WTC11 (cell line): ENCODE data around the gene KNL1. TPM values are rescaled to one million over a fixed set of nuclear protein-coding genes. Genes with fewer than 3 reads are reported as not detected.

Experiments
- ATAC-seq: fragments of 200-7000 bp; cut with Tn5 transposase; 2 replicates; pipeline ENCODE4 v1.10.0; 2021; ENCODE audit warnings: mild to moderate bottlenecking, moderate library complexity
- CTCF ChIA-PET: fragments of 300-600 bp; sonication (Branson Sonifier 250); formaldehyde crosslinking; loops from one replicate; lab custom pipeline; 2021; ENCODE audit warnings: antibody characterized with exemption; lab: Charles Lee
- POLR2A ChIA-PET: fragments of 350-600 bp; sonication (Branson Sonifier 250); formaldehyde crosslinking; loops from one replicate; lab custom pipeline; 2021; ENCODE audit warnings: antibody characterized with exemption; lab: Charles Lee
- DNase-seq: peaks from one replicate; pipeline ENCODE4 v3.0.0; 2021; ENCODE audit warnings: low spot score
- H3K27ac Mint-ChIP-seq: 2 replicates; pipeline ENCODE4 v1.8.0; 2021; ENCODE audit warnings: mixed read lengths
- H3K27me3 Mint-ChIP-seq: 2 replicates; pipeline ENCODE4 v1.8.0; 2021; ENCODE audit warnings: low read depth, mild to moderate bottlenecking, moderate library complexity, mixed read lengths
- H3K36me3 Mint-ChIP-seq: 2 replicates; pipeline ENCODE4 v1.8.0; 2021; ENCODE audit warnings: mixed read lengths
- H3K4me1 Mint-ChIP-seq: 2 replicates; pipeline ENCODE4 v1.8.0; 2022; ENCODE audit warnings: mixed read lengths
- H3K4me3 Mint-ChIP-seq: 2 replicates; pipeline ENCODE4 v1.8.0; 2021; ENCODE audit warnings: mild to moderate bottlenecking, moderate library complexity, mixed read lengths
- H3K9me3 Mint-ChIP-seq: 2 replicates; pipeline ENCODE4 v1.8.0; 2021; ENCODE audit warnings: mixed read lengths
- AR ChIP-seq: fragments of 250-450 bp; sonication (Bioruptor Pico); IDR thresholded peaks from 2 replicates; pipeline ENCODE4 v1.9.0; 2021; ENCODE audit warnings: mild to moderate bottlenecking
- ATF2 ChIP-seq: sonication (generic); formaldehyde crosslinking; IDR thresholded peaks from 2 replicates; pipeline ENCODE4 v1.8.1; 2022; ENCODE audit warnings: low read depth, missing genetic modification reagents, borderline replicate concordance
- E2F5 ChIP-seq: sonication (generic); formaldehyde crosslinking; IDR thresholded peaks from 2 replicates; pipeline ENCODE4 v1.8.1; 2022; ENCODE audit warnings: mild to moderate bottlenecking, moderate library complexity, missing genetic modification reagents
- FOXP1 ChIP-seq: sonication (generic); formaldehyde crosslinking; IDR thresholded peaks from 2 replicates; pipeline ENCODE4 v1.8.0; 2022; ENCODE audit warnings: missing genetic modification reagents, mild to moderate bottlenecking, moderate library complexity, borderline replicate concordance
- GTF2I ChIP-seq: fragments of 250-450 bp; sonication (Bioruptor Pico); conservative IDR thresholded peaks from 2 replicates; pipeline ENCODE4 v1.4.0; 2021; ENCODE audit warnings: mild to moderate bottlenecking
- HMGXB4 ChIP-seq: sonication (generic); formaldehyde crosslinking; IDR thresholded peaks from 2 replicates; pipeline ENCODE4 v1.8.1; 2023; ENCODE audit warnings: mild to moderate bottlenecking, moderate library complexity, missing genetic modification reagents
- MYBL2 ChIP-seq: sonication (generic); formaldehyde crosslinking; IDR thresholded peaks from 2 replicates; pipeline ENCODE4 v1.8.1; 2023; ENCODE audit warnings: mild to moderate bottlenecking, moderate library complexity, missing genetic modification reagents
- NR1H2 ChIP-seq: sonication (generic); formaldehyde crosslinking; IDR thresholded peaks from 2 replicates; pipeline ENCODE4 v1.9.0; 2021; ENCODE audit warnings: mild to moderate bottlenecking, moderate library complexity, missing genetic modification reagents
- RELA ChIP-seq: sonication (generic); formaldehyde crosslinking; IDR thresholded peaks from 2 replicates; pipeline ENCODE4 v1.8.1; 2022; ENCODE audit warnings: missing genetic modification reagents, mild to moderate bottlenecking, borderline replicate concordance
- SMAD4 ChIP-seq: sonication (generic); formaldehyde crosslinking; IDR thresholded peaks from 2 replicates; pipeline ENCODE4 v1.8.0; 2022; ENCODE audit warnings: mild to moderate bottlenecking, missing genetic modification reagents
- TEAD4 ChIP-seq: sonication (generic); formaldehyde crosslinking; IDR thresholded peaks from 2 replicates; pipeline ENCODE4 v1.8.0; 2022; ENCODE audit warnings: mild to moderate bottlenecking, missing genetic modification reagents
- ZNF121 ChIP-seq: sonication (generic); formaldehyde crosslinking; IDR thresholded peaks from 2 replicates; pipeline ENCODE4 v1.8.0; 2023; ENCODE audit warnings: missing genetic modification reagents
- ZNF138 ChIP-seq: sonication (generic); formaldehyde crosslinking; conservative IDR thresholded peaks from 2 replicates; pipeline ENCODE4 v1.8.1; 2022; ENCODE audit warnings: mild to moderate bottlenecking, moderate library complexity, missing genetic modification reagents
- ZNF232 ChIP-seq: sonication (generic); formaldehyde crosslinking; IDR thresholded peaks from 2 replicates; pipeline ENCODE4 v1.8.0; 2022; ENCODE audit warnings: mild to moderate bottlenecking, missing genetic modification reagents
- ZNF416 ChIP-seq: fragments of 250-450 bp; sonication (Bioruptor Pico); IDR thresholded peaks from 2 replicates; pipeline ENCODE4 v1.9.0; 2021; ENCODE audit warnings: mild to moderate bottlenecking, inconsistent platforms
- ZNF512 ChIP-seq: sonication (generic); formaldehyde crosslinking; IDR thresholded peaks from 2 replicates; pipeline ENCODE4 v1.8.1; 2022; ENCODE audit warnings: missing genetic modification reagents, borderline replicate concordance
- total RNA-seq: library from RNA; stranded (reverse); gene quantifications from 3 replicates; pipeline ENCODE4 v1.2.3, GENCODE V29; 2021

Gene KNL1
- total RNA-seq, 1 experiment from 2014 or later, result 24.0 TPM

GRCh38 chr15:40695469-40695890 is 101.4 kb downstream of the KNL1 start:
- H3K4me3 Mint-ChIP-seq, result peak overlapping the region; percentile 97

More at GRCh38 chr15:40695469-40695890, 101.4 kb downstream of the KNL1 start:
- no peak for TF ChIP-seq GTF2I (CRISPR knock-in tag)
- TF ChIP-seq ZNF512 (CRISPR knock-in tag), result no peak
- TF ChIP-seq NR1H2 (CRISPR knock-in tag), result no peak
- TF ChIP-seq E2F5 (CRISPR knock-in tag), result no peak
- no peak for TF ChIP-seq ATF2 (CRISPR knock-in tag)
- TF ChIP-seq TEAD4 (CRISPR knock-in tag), result no peak
- TF ChIP-seq AR (CRISPR knock-in tag), result no peak
- TF ChIP-seq HMGXB4 (CRISPR knock-in tag), result 0 out of 2 replicates have a peak, but pooled peaks have one; percentile 23
- no peak for TF ChIP-seq ZNF416 (CRISPR knock-in tag)
- TF ChIP-seq FOXP1, result 0 out of 2 replicates have a peak, but pooled peaks have one; percentile 64
- no peak for TF ChIP-seq ZNF138 (CRISPR knock-in tag)
- peak; percentile 66; the same call in 1 of the 2 replicates for TF ChIP-seq MYBL2 (CRISPR knock-in tag)
- TF ChIP-seq SMAD4, result no peak
- TF ChIP-seq ZNF232 (CRISPR knock-in tag), result no peak
- TF ChIP-seq ZNF121 (CRISPR knock-in tag), result no peak
- no peak for TF ChIP-seq RELA (CRISPR knock-in tag)
- TF ChIP-seq, all 79 proteins: peak for 3
- ChIA-PET POLR2A (interaction anchor here (0.6 to 2.5 kb wide), 9 partner anchors 34 to 588 kb away, joined by 3 to 13 read pairs (median 4); partner anchors contain the start of genes RPUSD2 and VPS18), CTCF (interaction anchor here (0.7 to 2.3 kb wide), 16 partner anchors 24 to 246 kb away, joined by 3 to 14 read pairs (median 4); partner anchors contain the start of genes GCHFR, RHOV and VPS18)
- Mint-ChIP-seq H3K36me3 (peaks cover 27% of the 10 kb centered on the region), H3K4me1 (peaks cover 10% of the 10 kb centered on the region), H3K9me3 (no peaks in the 10 kb centered on the region), H3K27ac (peak overlapping the region; percentile 100), H3K27me3 (no peaks in the 10 kb centered on the region)
- DNase-seq, result no peak
- ATAC-seq, result no peak
